GM21723 (cell line): ENCODE data around the gene AGL.
"Not testable (repeated sequence)": the region's sequence is repeated elsewhere in the genome, so short reads cannot be mapped to it uniquely, and the experiment has no call there.

Experiments used
- ATAC-seq: cut with Tn5 transposase; IDR thresholded peaks from one replicate; pipeline ENCODE4 v1.9.1; 2021; ENCODE audit warnings: mild to moderate bottlenecking, moderate library complexity; ENCODE audit not compliant: unreplicated experiment

The AGL gene

GRCh38 chr1:99935534-99935933 lies 85.4 kb downstream of the AGL start:
- no peak for ATAC-seq

- ATAC-seq = no peak
Measured at GRCh38 chr1:99936071-99936470, 85.9 kb downstream of the AGL start.

- no peak for ATAC-seq
Measured at GRCh38 chr1:99942723-99943122, 92.6 kb downstream of the AGL start.

DNA sequence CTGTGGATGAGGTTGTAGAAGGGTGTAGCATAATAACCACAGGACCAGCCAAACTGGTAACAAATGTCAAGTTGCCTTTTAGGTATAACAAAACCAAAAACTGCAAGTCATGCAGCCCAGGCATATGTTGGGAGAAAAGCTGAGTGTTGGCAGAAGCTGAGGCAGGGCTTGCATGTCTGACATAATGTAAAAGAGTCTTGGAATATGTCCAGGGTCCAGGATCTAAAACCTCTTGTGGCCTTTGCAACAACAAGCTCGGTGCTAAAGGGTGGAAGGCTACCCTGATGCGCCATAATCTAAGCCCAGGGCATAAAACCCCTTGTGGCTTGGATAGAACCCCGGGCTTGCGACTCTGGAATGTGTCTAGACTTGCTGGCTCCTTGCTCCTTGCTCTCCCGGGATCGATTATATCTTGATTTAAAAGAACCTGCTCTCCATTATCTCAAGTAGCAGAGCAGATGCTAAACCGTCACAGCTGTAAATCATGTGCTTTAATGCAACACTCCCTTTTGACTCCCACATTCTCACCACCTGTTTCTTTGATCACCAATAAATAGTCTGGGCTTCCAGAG lies 93.1 kb downstream of the AGL start:
- no peak for ATAC-seq

DNA sequence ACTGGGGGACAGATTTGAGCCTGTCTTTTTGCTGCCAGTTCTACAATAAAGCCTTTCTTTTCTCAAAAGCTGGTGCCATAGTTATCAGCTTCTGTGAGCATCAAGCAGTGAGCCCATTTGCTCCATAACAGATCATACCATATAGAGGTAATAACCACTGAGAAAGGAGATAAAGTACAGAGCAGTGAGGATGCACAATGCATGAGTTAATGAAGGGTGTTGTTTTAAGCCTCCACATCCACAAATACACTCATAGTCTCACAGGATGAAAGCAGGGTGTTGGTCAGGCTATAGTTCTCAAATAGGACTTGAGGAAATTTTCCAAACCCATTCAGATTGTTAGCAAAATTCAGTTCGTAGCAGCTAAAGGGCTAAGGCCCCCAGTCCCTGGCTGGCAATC lies 94.0 kb downstream of the AGL start:
- ATAC-seq = no peak

DNA sequence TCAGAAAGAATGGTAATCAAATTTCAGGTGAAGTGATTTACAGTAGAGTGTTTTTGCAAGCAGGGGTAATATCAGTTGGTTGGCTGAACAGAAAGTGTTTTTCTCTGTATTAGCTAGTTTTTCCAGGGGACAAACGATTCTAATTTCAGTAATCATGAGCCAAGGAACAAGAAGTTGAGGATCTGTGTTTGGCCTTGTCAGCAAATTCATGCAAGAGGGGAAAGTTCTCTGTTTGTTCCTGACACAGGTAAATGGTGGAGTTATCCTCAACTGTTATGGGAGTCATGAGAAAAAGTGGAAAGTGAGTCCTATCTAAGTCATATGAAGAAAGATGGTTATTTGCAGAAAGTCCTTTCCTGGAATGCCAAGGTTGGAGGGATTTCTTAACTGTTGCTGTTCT lies 95.0 kb downstream of the AGL start:
- no peak for ATAC-seq

DNA sequence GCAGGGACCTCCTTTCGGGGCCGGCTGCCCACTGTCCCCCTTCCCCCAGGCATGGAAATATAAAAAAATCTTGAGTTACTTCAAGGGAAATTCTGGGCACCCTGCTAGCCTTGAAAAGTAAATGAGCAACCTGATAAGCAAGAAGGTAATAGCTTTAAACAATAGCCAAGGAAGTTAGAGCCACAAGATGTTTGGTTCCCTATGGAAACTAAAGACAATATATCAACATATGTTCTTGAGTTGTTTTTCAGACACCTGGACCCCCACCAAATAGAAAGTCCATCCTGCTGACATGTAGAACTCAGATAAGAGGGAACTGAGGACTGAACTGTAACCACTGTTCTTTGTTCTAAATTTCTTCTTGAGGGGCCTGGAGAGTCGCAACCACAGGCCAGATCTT lies 100.3 kb downstream of the AGL start:
- no peak for ATAC-seq

- ATAC-seq = no peak
Measured at GRCh38 chr1:99952522-99952921, 102.4 kb downstream of the AGL start.

GRCh38 chr1:99955375-99955774 lies 105.2 kb downstream of the AGL start:
- ATAC-seq = no peak

GRCh38 chr1:99956755-99957154 lies 106.6 kb downstream of the AGL start:
- no peak for ATAC-seq

GRCh38 chr1:99957818-99958217 lies 107.7 kb downstream of the AGL start:
- no peak for ATAC-seq

DNA sequence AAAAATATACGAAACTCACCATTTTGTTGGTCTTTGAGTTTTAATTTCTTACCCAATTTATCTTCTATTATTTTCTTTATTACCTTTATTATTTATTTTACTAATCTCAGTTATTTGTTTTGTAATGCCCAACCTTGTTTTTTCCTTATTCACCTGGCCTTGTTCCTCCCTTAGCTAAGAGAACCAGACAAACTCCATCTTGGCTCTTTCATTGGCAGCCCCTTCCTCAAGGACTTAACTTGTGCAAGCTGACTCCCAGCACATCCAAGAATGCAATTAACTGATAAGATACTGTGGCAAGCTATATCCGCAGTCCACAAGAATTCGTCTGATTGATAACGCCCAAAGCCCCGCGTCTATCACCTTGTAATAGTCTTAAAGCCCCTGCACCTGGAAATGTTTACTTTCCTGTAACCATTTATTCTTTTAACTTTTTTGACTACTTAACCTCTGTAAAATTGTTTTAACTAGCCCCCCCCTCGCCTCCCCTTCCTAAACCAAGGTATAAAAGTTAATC lies 109.1 kb downstream of the AGL start:
- not testable (repeated sequence) for ATAC-seq

DNA sequence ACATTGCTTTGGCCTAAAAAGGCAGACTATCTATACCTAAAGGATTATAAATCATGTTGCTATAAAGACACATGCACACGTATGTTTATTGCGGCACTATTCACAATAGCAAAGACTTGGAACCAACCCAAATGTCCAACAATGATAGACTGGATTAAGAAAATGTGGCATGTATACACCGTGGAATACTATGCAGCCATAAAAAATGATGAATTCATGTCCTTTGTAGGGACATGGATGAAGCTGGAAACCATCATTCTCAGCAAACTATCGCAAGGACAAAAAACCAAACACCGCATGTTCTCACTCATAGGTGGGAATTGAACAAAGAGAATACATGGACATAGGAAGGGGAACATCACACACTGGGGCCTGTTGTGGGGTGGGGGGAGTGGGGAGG lies 110.1 kb downstream of the AGL start:
- not testable (repeated sequence) for ATAC-seq

GRCh38 chr1:99963041-99963795 lies 113.1 kb downstream of the AGL start:
- ATAC-seq = no peak

GRCh38 chr1:99964806-99965205 lies 114.6 kb downstream of the AGL start:
- no peak for ATAC-seq

- ATAC-seq = no peak
Measured at GRCh38 chr1:99965646-99966375, 115.7 kb downstream of the AGL start.

DNA sequence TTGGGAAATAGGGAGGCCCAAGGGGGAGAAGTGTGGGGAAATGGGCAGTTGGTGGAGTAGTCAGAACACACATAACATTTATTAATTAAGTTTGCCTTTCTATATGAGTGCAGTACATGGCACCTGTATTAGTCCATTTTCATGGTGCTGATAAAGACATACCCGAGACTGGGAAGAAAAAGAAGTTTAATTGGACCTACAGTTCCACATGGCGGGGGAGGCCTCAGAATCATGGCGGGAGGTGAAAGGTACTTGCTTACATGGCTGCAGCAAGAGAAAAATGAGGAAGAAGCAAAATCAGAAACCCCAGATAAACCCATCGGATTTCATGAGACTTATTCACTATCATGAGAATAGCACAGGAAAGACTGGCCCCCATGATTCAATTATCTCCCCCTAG lies 118.1 kb downstream of the AGL start:
- ATAC-seq = no peak

GRCh38 chr1:99969260-99969728 lies 119.1 kb downstream of the AGL start:
- ATAC-seq = peak; percentile 18

GRCh38 chr1:99969729-99970621 lies 119.8 kb downstream of the AGL start, which contains the start of gene SLC35A3:
Gene SLC35A3, plus strand, starts transcription at chr1:99969996. Its CDS starts 23,559 bp downstream, at chr1:99993555.
- ATAC-seq = peak; percentile 91

DNA sequence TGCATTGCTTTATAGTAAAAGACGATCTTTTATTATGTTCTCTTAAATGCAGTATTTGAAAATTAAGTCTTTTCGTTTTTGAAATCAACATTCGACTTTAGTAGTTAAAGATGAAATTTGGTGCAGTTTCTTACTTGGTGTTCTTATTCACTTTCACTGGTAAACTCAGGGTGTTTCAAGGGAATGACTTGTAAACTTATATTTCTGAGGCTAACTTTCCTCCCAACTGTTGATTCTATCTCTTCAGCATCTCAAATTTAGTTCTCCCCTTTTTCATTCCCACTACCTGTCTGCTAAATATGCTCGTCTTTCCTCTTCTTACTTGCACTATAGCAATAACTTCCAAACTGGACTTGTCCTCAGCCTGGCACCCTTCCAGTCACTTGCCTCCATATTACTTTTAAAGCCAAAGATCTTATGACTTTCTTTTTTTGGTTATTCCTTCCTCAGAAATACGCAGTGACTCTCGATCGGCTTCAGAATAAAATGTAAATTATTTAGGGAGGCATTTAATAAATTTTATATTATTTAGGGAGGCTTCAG lies 120.6 kb downstream of the AGL start:
- ATAC-seq = no peak
